ENCODE results near the gene EMILIN1.

Gene EMILIN1

DNA sequence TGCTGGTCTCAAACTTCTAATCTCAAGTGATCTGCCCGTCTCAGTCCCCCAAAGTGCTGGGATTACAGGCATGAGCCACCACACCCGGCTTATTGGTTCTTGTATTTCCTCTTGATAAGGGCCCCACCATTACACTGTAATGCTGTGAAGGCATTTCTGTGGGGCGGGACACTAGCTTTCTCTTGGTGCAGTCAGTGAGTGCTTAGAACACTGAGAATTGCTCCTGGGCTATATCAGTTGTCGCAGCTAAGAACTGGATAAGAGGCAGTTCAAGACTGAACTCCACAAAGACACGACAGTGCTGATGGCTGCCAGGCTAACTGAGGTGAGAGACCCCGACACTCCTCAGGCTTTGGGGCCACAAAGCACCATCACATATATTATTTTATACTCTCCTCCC lies 10.2 kb downstream of the EMILIN1 start:
- Histone ChIP-seq H3K4me2 (no peak overlapping the region; the same call in 1 of the 2 replicates), H3K4me3 (IDR thresholded peaks at IDR 0.05; ENCODE audit: insufficient read depth, low read depth, low read length) (no peak overlapping the region), H3K79me2 (ENCODE audit: insufficient read depth, low read depth) (no peaks in the 10 kb centered on the region), H4K20me1 (ENCODE audit: insufficient read depth) (no peaks in the 10 kb centered on the region), H3K27ac (no peak overlapping the region), H3K4me1 (ENCODE audit: low read depth, poor library complexity, severe bottlenecking) (peaks cover 9% of the 10 kb centered on the region), H3K27me3 (ENCODE audit: insufficient read depth, low read depth) (no peaks in the 10 kb centered on the region), H3K36me3 (ENCODE audit: insufficient read depth) (no peaks in the 10 kb centered on the region), H2AFZ (ENCODE audit: low read depth) (no peak overlapping the region), H3K9ac (no peak overlapping the region)
- TF ChIP-seq, protein P1, sequence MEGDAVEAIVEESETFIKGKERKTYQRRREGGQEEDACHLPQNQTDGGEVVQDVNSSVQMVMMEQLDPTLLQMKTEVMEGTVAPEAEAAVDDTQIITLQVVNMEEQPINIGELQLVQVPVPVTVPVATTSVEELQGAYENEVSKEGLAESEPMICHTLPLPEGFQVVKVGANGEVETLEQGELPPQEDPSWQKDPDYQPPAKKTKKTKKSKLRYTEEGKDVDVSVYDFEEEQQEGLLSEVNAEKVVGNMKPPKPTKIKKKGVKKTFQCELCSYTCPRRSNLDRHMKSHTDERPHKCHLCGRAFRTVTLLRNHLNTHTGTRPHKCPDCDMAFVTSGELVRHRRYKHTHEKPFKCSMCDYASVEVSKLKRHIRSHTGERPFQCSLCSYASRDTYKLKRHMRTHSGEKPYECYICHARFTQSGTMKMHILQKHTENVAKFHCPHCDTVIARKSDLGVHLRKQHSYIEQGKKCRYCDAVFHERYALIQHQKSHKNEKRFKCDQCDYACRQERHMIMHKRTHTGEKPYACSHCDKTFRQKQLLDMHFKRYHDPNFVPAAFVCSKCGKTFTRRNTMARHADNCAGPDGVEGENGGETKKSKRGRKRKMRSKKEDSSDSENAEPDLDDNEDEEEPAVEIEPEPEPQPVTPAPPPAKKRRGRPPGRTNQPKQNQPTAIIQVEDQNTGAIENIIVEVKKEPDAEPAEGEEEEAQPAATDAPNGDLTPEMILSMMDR (conservative IDR thresholded peaks at IDR 0.05; ENCODE audit: low read depth, low read length) = no peak

DNA sequence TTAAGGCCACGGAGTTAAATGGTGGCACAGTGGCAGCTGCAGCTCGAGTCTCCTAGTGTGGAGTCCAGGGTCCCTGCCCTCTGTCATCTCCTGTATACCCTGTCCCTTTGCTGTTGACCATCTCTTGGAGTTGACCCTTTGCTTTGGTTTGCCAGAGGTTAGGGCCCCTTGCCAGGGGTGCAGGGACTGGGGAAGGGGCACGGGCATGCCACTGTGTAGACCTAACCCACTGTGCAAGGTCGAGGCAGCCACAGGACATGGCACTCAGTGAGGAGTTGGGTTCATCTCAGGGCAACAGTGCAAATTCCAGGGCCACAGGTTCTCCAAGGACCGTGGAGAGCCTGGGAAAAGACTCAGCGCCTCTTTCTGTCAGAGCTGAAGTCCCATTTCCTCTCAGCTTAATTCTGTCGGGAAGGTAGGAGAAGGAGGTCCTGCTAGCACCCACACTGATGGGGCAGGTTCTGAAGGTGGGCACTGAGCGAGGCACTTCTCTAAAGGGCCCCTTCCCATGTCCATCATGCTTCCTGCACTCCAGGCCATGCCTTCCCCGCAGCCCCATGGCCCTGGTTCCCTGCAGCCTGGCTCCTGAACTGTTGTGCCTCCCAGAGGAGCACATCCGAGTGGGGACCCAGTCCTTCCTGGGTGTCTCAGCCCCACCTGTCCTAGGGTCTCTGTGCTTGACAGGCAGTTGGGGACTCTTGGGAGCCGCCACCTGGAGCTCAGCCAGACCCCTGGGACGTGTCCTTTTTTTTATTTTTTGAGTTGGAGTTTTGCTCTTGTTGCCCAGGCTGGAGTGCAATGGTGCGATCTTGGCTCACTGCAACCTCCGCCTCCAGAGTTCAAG lies 10.9 kb downstream of the EMILIN1 start:
- no peak overlapping the region for H3K9ac ChIP-seq
- H3K36me3 ChIP-seq (ENCODE audit: insufficient read depth) = no peaks in the 10 kb centered on the region
- TF ChIP-seq, protein P1 (conservative IDR thresholded peaks at IDR 0.05; ENCODE audit: low read depth, low read length) = no peak
- H3K79me2 ChIP-seq (ENCODE audit: insufficient read depth, low read depth) = no peaks in the 10 kb centered on the region
- H3K27ac ChIP-seq = no peak overlapping the region
- H3K4me1 ChIP-seq (ENCODE audit: low read depth, poor library complexity, severe bottlenecking) = peaks cover 9% of the 10 kb centered on the region
- H3K4me2 ChIP-seq = no peak overlapping the region
- H3K27me3 ChIP-seq (ENCODE audit: insufficient read depth, low read depth) = no peaks in the 10 kb centered on the region
- H3K4me3 ChIP-seq (IDR thresholded peaks at IDR 0.05; ENCODE audit: insufficient read depth, low read depth, low read length) = no peak overlapping the region
- H2AFZ ChIP-seq (ENCODE audit: low read depth) = no peak overlapping the region
- no peaks in the 10 kb centered on the region for H4K20me1 ChIP-seq (ENCODE audit: insufficient read depth)

DNA sequence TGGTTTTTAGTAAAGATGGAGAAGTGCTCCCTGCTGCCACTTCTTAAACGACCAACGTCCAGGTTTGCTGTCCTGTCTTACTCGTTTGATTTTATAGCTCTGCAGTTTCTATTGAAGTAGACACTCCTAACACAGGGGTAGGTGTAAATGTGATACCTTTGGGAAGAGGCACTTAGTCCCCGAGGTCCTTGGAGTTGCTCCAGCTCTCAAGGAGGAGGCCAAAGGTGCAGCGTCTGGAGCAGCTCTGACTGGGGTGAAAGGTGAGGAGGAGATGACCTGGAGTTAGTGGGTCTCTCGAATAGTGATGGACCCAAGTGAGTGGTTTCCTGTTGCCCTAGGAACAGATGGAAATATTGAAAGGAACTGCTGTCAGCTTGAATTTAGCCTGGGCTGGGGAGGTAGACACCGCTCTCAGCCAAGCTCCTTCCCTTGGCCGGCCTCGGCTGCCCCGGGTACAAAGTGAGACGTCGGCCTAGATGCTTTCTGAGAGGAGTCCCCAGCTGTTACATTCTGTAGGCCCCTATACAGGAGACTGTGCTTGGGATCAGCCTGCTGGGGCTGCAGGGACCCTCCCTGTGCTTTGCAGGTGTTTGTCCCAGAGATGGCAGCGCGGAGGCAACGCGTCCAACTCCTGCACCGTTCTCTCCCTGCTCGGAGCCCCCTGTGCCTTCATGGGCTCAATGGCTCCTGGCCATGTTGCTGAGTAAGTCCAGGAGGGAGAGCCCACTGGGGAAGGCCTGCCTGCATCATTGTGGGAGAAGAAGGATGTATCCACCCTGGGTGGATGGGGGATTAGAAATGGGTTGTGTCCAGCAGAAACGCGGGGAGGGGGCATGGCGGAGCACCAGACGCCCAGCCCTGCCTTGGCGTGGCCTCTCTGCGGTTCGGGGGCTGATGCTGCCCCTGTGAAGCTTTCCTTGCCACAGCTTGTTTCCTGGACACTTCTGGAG lies 13.6 kb downstream of the EMILIN1 start:
- no peaks in the 10 kb centered on the region for H3K79me2 ChIP-seq (ENCODE audit: insufficient read depth, low read depth)
- no peak overlapping the region for H3K27ac ChIP-seq
- TF ChIP-seq, protein P1 (conservative IDR thresholded peaks at IDR 0.05; ENCODE audit: low read depth, low read length) = no peak

DNA sequence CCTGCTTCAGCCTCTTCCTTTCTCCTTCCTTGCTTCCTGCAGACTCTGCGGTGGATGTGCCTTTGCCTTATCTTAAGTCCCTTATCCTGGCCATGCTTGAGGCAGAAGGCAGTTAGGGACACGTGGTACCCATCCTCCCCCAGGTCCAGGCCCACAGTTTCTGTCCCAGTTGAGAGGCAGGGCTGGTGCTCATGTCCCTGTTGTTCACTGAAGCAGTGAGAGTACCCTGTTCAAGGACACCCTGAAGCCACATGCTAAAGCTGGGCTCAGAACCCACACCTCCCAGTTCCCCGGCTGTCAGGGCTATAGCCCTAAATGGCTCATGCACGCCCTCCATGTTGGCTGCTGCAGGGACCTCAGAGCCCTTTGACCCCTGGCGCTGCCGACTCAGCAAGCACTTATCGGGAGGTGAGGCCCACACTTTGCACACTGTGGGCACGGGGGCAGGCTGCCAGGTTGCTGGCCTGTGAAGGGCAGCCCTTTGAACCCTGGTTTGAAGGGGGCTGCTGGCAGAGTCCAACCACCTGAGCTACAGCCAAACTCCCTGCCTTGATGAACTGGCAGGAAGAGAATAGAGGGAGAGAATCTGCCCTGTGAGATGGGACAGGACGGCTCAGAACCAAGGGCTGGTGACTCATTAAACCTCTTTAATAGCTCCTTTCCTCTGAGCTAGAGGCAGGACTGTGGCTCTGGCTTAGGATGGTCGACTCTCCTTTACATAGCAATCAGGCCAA lies 14.4 kb downstream of the EMILIN1 start:
- TF ChIP-seq, protein P1 (conservative IDR thresholded peaks at IDR 0.05; ENCODE audit: low read depth, low read length) = no peak
- no peak overlapping the region for H2AFZ ChIP-seq (ENCODE audit: low read depth)
- H3K4me2 ChIP-seq = no peak overlapping the region
- H4K20me1 ChIP-seq (ENCODE audit: insufficient read depth) = no peaks in the 10 kb centered on the region
- H3K4me1 ChIP-seq (ENCODE audit: low read depth, poor library complexity, severe bottlenecking) = peaks cover 3% of the 10 kb centered on the region
- no peaks in the 10 kb centered on the region for H3K27me3 ChIP-seq (ENCODE audit: insufficient read depth, low read depth)
- H3K36me3 ChIP-seq (ENCODE audit: insufficient read depth) = no peaks in the 10 kb centered on the region
- H3K27ac ChIP-seq = no peak overlapping the region
- no peak overlapping the region for H3K4me3 ChIP-seq (IDR thresholded peaks at IDR 0.05; ENCODE audit: insufficient read depth, low read depth, low read length)
- H3K79me2 ChIP-seq (ENCODE audit: insufficient read depth, low read depth) = no peaks in the 10 kb centered on the region
- no peak overlapping the region for H3K9ac ChIP-seq

More for the DNA sequence above, 13.6 kb downstream of the EMILIN1 start:
- Histone ChIP-seq H3K4me2 (no peak overlapping the region), H3K36me3 (ENCODE audit: insufficient read depth) (no peaks in the 10 kb centered on the region), H3K9ac (no peak overlapping the region), H3K4me3 (IDR thresholded peaks at IDR 0.05; ENCODE audit: insufficient read depth, low read depth, low read length) (no peak overlapping the region), H2AFZ (ENCODE audit: low read depth) (no peak overlapping the region), H3K4me1 (ENCODE audit: low read depth, poor library complexity, severe bottlenecking) (peaks cover 9% of the 10 kb centered on the region), H3K27me3 (ENCODE audit: insufficient read depth, low read depth) (no peaks in the 10 kb centered on the region), H4K20me1 (ENCODE audit: insufficient read depth) (no peaks in the 10 kb centered on the region)

Measured in KMS-11 (cell line).